Measurements from ENCODE around the gene ADAMTS4. TPM values are rescaled to one million over a fixed set of nuclear protein-coding genes. Genes with fewer than 3 reads are reported as not detected.

Gene ADAMTS4
- total and polyA plus RNA-seq, 2 experiments from 2014 or later, result 7.2 to 9.8 TPM

DNA sequence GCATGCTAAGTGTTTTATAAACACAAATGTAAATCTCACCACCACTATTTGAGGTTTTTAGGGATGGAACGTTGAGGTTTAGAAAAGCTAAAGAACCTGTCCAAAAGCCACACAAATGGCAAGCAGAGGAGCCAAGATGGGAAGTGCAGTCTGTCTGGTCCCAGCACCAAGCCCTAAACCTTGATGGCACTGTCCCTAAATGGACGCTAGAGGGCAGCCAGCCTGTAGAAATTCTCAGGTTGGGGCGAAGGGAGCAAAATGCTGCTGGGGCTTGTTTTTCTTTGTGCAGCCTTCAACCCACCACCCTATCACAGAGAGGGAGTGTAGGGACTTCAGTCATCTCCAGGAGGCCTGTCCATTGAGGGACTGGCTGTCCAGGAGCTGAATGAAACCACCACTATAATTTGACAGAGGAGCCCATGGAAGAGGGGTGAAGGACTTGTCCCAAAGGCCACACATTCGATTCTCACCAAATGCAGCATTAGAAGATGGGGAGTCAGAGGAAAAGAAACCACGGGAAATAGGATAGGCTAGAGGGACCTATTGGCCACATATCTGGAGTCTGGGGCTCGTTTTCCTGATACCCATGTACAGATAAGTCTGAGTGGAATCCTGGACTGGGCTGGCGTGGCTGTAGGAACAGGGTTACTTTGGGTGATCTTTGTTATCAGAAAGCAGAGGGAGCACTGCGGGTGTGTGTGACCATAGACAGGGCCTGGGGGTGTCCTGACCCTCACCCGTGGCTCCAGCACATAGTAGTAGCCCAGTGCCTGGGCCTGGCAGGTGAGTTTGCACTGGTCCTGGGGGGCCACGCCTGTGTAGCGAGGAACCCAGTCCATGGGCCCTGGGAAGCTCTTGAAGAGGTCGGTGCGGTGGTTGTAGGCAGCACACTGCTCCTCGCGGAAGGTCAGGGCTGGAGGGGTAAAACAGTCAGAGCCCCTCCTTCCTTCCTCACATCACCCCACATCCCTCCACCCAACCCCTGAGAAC, 6.1 kb downstream of the ADAMTS4 start:
- WGBS, 2 experiments (ENCODE audit: low coverage in 1 of 2, low lambda C conversion rate in 2 of 2, missing lambda C conversion rate in 2 of 2), result 59 to 61% methylated on average over 15 of the region's 15 CpGs
- no peak overlapping the region for H3K4me2 ChIP-seq (ENCODE audit: unreplicated experiment)
- no peaks in the 10 kb centered on the region for H4K20me1 ChIP-seq (ENCODE audit: insufficient read depth)
- peaks cover 36% of the 10 kb centered on the region for H3K4me1 ChIP-seq (ENCODE audit: insufficient read depth)
- DNase-seq, result peak; percentile 88
- H3K9me3 ChIP-seq (ENCODE audit: low read depth), result no peaks in the 10 kb centered on the region
- H3K4me3 ChIP-seq, result no peak overlapping the region
- no peak overlapping the region for H3K9ac ChIP-seq
- no peaks in the 10 kb centered on the region for H3K27me3 ChIP-seq (replicated peaks; ENCODE audit: insufficient read depth)
- peaks cover 11% of the 10 kb centered on the region; the same call in 1 of the 2 replicates for H3K36me3 ChIP-seq (ENCODE audit: low read depth)
- peaks cover 42% of the 10 kb centered on the region for H3F3A ChIP-seq (ENCODE audit: insufficient read depth)
- in situ Hi-C loops (cut with MboI), result no loop called here
- H3K27ac ChIP-seq, result no peak overlapping the region; the same call in 1 of the 2 replicates
- H3K9me2 ChIP-seq (ENCODE audit: insufficient read depth), result no peaks in the 10 kb centered on the region
- TF ChIP-seq EZH2phosphoT487 (IDR thresholded peaks at IDR 0.05; ENCODE audit: insufficient read depth, low read depth), result no peak
- no peak for TF ChIP-seq EZH2 (IDR thresholded peaks at IDR 0.05; ENCODE audit: insufficient read depth, poor library complexity, severe bottlenecking)
- peaks cover 32% of the 10 kb centered on the region for H3K79me2 ChIP-seq (ENCODE audit: insufficient read depth)
- H2AFZ ChIP-seq, result no peak overlapping the region

DNA sequence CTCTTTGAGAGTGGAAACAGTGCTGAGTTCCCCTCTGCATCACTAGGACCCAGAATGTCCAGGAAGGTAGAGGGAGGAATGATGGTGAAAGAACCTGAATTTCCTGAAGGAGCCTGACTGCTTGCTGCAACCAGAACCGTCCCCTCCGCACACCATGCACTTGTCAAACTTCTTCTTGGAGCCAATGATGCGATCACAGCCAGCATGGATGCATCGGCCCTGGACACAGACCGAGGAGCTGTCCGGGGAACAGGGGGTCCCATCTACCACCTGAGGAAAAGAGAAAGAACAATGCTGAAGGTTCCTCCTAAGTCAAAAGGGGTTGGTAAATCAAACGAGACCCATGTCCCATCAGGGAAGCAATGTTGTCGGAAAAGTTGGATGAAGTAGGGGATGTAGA, 6.9 kb downstream of the ADAMTS4 start:
- in situ Hi-C loops (cut with MboI), result no loop called here
- Histone ChIP-seq H3K4me1 (ENCODE audit: insufficient read depth) (peaks cover 32% of the 10 kb centered on the region), H3K27ac (no peak overlapping the region), H3K9me3 (ENCODE audit: low read depth) (no peaks in the 10 kb centered on the region), H3K36me3 (ENCODE audit: low read depth) (peaks cover 11% of the 10 kb centered on the region; the same call in 1 of the 2 replicates), H3K4me2 (ENCODE audit: unreplicated experiment) (no peak overlapping the region), H3F3A (ENCODE audit: insufficient read depth) (peaks cover 35% of the 10 kb centered on the region), H3K9ac (no peak overlapping the region), H4K20me1 (ENCODE audit: insufficient read depth) (no peaks in the 10 kb centered on the region), H2AFZ (no peak overlapping the region), H3K79me2 (ENCODE audit: insufficient read depth) (peaks cover 27% of the 10 kb centered on the region), H3K27me3 (replicated peaks; ENCODE audit: insufficient read depth) (no peaks in the 10 kb centered on the region), H3K4me3 (no peak overlapping the region), H3K9me2 (ENCODE audit: insufficient read depth) (no peaks in the 10 kb centered on the region)
- no peak for TF ChIP-seq EZH2 (IDR thresholded peaks at IDR 0.05; ENCODE audit: insufficient read depth, poor library complexity, severe bottlenecking)
- TF ChIP-seq EZH2phosphoT487 (IDR thresholded peaks at IDR 0.05; ENCODE audit: insufficient read depth, low read depth), result no peak
- WGBS, 2 experiments (ENCODE audit: low coverage in 1 of 2, low lambda C conversion rate in 2 of 2, missing lambda C conversion rate in 2 of 2), result 69 to 72% methylated on average over 8 of the region's 8 CpGs
- no peak for DNase-seq

DNA sequence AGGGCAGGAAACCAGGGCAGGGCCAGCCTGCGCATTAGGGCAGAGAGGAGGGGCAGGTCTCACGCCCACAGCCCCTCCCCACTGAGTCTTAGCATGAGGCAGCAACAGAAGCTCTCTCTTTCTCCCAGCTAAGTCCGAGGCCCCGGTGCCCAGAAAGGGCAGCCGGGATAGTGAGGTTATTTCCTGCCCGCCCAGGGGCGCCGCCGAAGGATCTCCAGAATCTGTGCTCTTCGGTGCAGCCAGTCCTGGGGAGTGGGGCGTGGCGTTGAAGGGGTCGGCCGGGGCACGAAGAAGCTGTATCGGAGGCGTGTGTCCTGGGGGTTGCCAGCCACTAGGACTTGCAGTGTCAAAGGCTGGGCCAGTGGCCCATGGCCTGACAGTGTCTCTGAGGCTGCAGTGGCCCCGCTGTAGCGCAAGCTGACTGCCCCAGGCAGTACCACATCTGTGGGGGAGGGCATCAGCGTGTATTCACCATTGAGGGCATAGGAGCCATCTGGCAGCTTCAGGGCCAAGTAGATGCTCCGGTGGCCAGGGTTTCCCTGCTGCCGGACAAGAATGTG, 7.8 kb downstream of the ADAMTS4 start:
- Histone ChIP-seq H3K27ac (peak overlapping the region; percentile 95), H3F3A (ENCODE audit: insufficient read depth) (peaks cover 29% of the 10 kb centered on the region), H2AFZ (no peak overlapping the region), H3K27me3 (replicated peaks; ENCODE audit: insufficient read depth) (no peaks in the 10 kb centered on the region), H4K20me1 (ENCODE audit: insufficient read depth) (no peaks in the 10 kb centered on the region), H3K4me1 (ENCODE audit: insufficient read depth) (peaks cover 23% of the 10 kb centered on the region), H3K9me2 (ENCODE audit: insufficient read depth) (no peaks in the 10 kb centered on the region), H3K79me2 (ENCODE audit: insufficient read depth) (peaks cover 17% of the 10 kb centered on the region), H3K9ac (no peak overlapping the region), H3K9me3 (ENCODE audit: low read depth) (no peaks in the 10 kb centered on the region), H3K4me2 (ENCODE audit: unreplicated experiment) (no peak overlapping the region), H3K36me3 (ENCODE audit: low read depth) (peaks cover 11% of the 10 kb centered on the region; the same call in 1 of the 2 replicates), H3K4me3 (no peak overlapping the region)
- in situ Hi-C loops (cut with MboI), result no loop called here
- no peak for TF ChIP-seq EZH2 (IDR thresholded peaks at IDR 0.05; ENCODE audit: insufficient read depth, poor library complexity, severe bottlenecking)
- TF ChIP-seq EZH2phosphoT487 (IDR thresholded peaks at IDR 0.05; ENCODE audit: insufficient read depth, low read depth), result no peak
- WGBS, 2 experiments (ENCODE audit: low coverage in 1 of 2, low lambda C conversion rate in 2 of 2, missing lambda C conversion rate in 2 of 2), result 84 to 91% methylated on average over 22 of the region's 22 CpGs
- DNase-seq, result no peak

DNA sequence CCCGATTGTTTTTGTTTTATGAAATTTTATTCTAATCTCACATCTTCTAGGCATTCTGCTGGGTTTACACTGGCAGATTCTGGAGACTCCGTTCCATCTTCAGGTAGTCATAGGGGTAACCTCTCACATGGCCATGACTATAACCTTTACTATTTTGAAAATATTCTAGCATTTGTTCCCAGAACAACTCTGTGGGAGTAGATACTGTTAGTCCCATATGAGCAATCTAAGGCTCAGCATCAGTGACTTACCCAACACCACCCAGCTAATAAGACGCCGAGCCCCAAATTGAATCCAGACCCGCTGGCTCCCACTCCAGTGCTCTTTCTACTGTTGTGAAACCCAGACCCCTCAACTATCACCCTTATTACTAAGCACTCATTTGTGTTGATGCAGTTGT, 9.8 kb downstream of the ADAMTS4 start:
- H4K20me1 ChIP-seq (ENCODE audit: insufficient read depth), result no peaks in the 10 kb centered on the region
- H3K27ac ChIP-seq, result peak overlapping the region; percentile 95
- 6 to 11% methylated on average over 5 of the region's 5 CpGs for WGBS, 2 experiments (ENCODE audit: low coverage in 1 of 2, low lambda C conversion rate in 2 of 2, missing lambda C conversion rate in 2 of 2)
- no peaks in the 10 kb centered on the region for H3K9me2 ChIP-seq (ENCODE audit: insufficient read depth)
- peaks cover 6% of the 10 kb centered on the region; the same call in 1 of the 2 replicates for H3K36me3 ChIP-seq (ENCODE audit: low read depth)
- no peaks in the 10 kb centered on the region for H3K79me2 ChIP-seq (ENCODE audit: insufficient read depth)
- H3K4me2 ChIP-seq (ENCODE audit: unreplicated experiment), result peak overlapping the region; percentile 48
- peak; percentile 96 for DNase-seq
- TF ChIP-seq EZH2phosphoT487 (IDR thresholded peaks at IDR 0.05; ENCODE audit: insufficient read depth, low read depth), result no peak
- TF ChIP-seq EZH2 (IDR thresholded peaks at IDR 0.05; ENCODE audit: insufficient read depth, poor library complexity, severe bottlenecking), result no peak
- H3K4me1 ChIP-seq (ENCODE audit: insufficient read depth), result peaks cover 28% of the 10 kb centered on the region
- H3K4me3 ChIP-seq, result peak overlapping the region; percentile 28; the same call in 1 of the 2 replicates
- no peaks in the 10 kb centered on the region for H3K27me3 ChIP-seq (replicated peaks; ENCODE audit: insufficient read depth)
- in situ Hi-C loops (cut with MboI), result no loop called here
- H2AFZ ChIP-seq, result no peak overlapping the region
- no peaks in the 10 kb centered on the region for H3K9me3 ChIP-seq (ENCODE audit: low read depth)
- H3F3A ChIP-seq (ENCODE audit: insufficient read depth), result peaks cover 29% of the 10 kb centered on the region
- H3K9ac ChIP-seq, result peak overlapping the region; percentile 72

All from GM23248 (cell line).